ENCODE data around the gene CDCA3. TPM values are rescaled to one million over a fixed set of nuclear protein-coding genes. Genes with fewer than 3 reads are reported as not detected.
A peak's percentile ranks its signal among the peaks of the same experiment; 100 is the strongest.
"Not testable (repeated sequence)": the region's sequence is repeated elsewhere in the genome, so short reads cannot be mapped to it uniquely, and the experiment has no call there.

CDCA3 gene
- total RNA-seq, 1 experiment from 2014 or later, result 107 TPM

- Histone ChIP-seq H3K4me3 (ENCODE audit: low read depth, low read length, poor library complexity, severe bottlenecking) (peak overlapping the region; percentile 75), H3K27ac (ENCODE audit: low read depth, low read length, poor library complexity, severe bottlenecking) (peak overlapping the region; percentile 74), H3K27me3 (replicated peaks; ENCODE audit: insufficient read depth, low read depth, low read length, poor library complexity) (no peaks in the 10 kb centered on the region), H3K4me1 (ENCODE audit: insufficient read depth, low read length, poor library complexity, severe bottlenecking) (peaks cover 31% of the 10 kb centered on the region), H3K36me3 (ENCODE audit: insufficient read depth, low read length, poor library complexity, severe bottlenecking) (peaks cover 34% of the 10 kb centered on the region), H3K9me3 (ENCODE audit: low read depth, low read length, poor library complexity, severe bottlenecking) (no peaks in the 10 kb centered on the region)
- ChIA-PET CTCF (interaction anchor here (1.1 to 2.3 kb wide), 3 partner anchors 11 to 20 kb away, joined by 4 to 13 read pairs (median 10); partner anchors contain the start of genes CDCA3 and USP5), POLR2A (ENCODE audit: low non-redundant PET) (interaction anchor here (0.6 to 0.7 kb wide), 3 partner anchors 65 to 72 kb away, joined by 3 to 4 read pairs (median 4); partner anchors contain the start of genes C12orf57 and RNU7-1)
- BruUV-seq (replicated peaks), result no TSS peak
- DNase-seq (ENCODE audit: low spot score), result peak; percentile 38
- intact Hi-C loops (cut with micrococcal nuclease; ENCODE audit: unreplicated experiment), result loop anchor here (5.0 kb wide), 2 partner anchors 66 to 241 kb away; no protein-coding TSS in a partner anchor
- TF ChIP-seq CTCF (conservative IDR thresholded peaks at IDR 0.05; ENCODE audit: low read depth, low read length), result no peak
- no peak for TF ChIP-seq EZH2 (IDR thresholded peaks at IDR 0.05; ENCODE audit: borderline replicate concordance, low read depth, low read length, poor library complexity, severe bottlenecking)
These were observed 20.2 kb upstream of the CDCA3 start for GRCh38 chr12:6871052-6871957.

- ChIA-PET POLR2A (ENCODE audit: low non-redundant PET) (interaction anchor here (0.6 to 0.7 kb wide), 2 partner anchors 66 to 67 kb away, joined by 4 read pairs; no protein-coding TSS in a partner anchor), CTCF (interaction anchor here (1.3 kb wide), 1 partner anchor 18 kb away, joined by 6 read pairs; the partner anchor contains the start of gene USP5)
- not testable (repeated sequence) for H3K27me3 ChIP-seq (replicated peaks; ENCODE audit: insufficient read depth, low read depth, low read length, poor library complexity); H3K9me3 ChIP-seq (ENCODE audit: low read depth, low read length, poor library complexity, severe bottlenecking); DNase-seq (ENCODE audit: low spot score); H3K27ac ChIP-seq (ENCODE audit: low read depth, low read length, poor library complexity, severe bottlenecking); H3K4me3 ChIP-seq (ENCODE audit: low read depth, low read length, poor library complexity, severe bottlenecking)
- H3K36me3 ChIP-seq (ENCODE audit: insufficient read depth, low read length, poor library complexity, severe bottlenecking), result peaks cover 39% of the 10 kb centered on the region
- peaks cover 34% of the 10 kb centered on the region for H3K4me1 ChIP-seq (ENCODE audit: insufficient read depth, low read length, poor library complexity, severe bottlenecking)
- intact Hi-C loops (cut with micrococcal nuclease; ENCODE audit: unreplicated experiment), result loop anchor here (5.0 kb wide), 2 partner anchors 67 to 242 kb away; no protein-coding TSS in a partner anchor
- TSS peak; percentile 75 for BruUV-seq (replicated peaks)
These were observed 19.2 kb upstream of the CDCA3 start for GRCh38 chr12:6870304-6870703.

GRCh38 chr12:6869049-6870021 lies 18.2 kb upstream of the CDCA3 start:
- intact Hi-C loops (cut with micrococcal nuclease; ENCODE audit: unreplicated experiment), result loop anchor here (5.0 kb wide), 2 partner anchors 68 to 243 kb away; no protein-coding TSS in a partner anchor
- no peaks in the 10 kb centered on the region for H3K27me3 ChIP-seq (replicated peaks; ENCODE audit: insufficient read depth, low read depth, low read length, poor library complexity)
- TF ChIP-seq EZH2 (IDR thresholded peaks at IDR 0.05; ENCODE audit: borderline replicate concordance, low read depth, low read length, poor library complexity, severe bottlenecking) (no peak), CTCF (conservative IDR thresholded peaks at IDR 0.05; ENCODE audit: low read depth, low read length) (peak; percentile 81)
- ChIA-PET POLR2A (ENCODE audit: low non-redundant PET) (interaction anchor here (0.6 kb wide), 2 partner anchors 21 to 31 kb away, joined by 3 read pairs; no protein-coding TSS in a partner anchor), CTCF (interaction anchor here (0.6 to 1.7 kb wide), 11 partner anchors 17 to 246 kb away, joined by 3 to 11 read pairs (median 4); partner anchors contain the start of genes ENO2 and USP5)
- H3K4me3 ChIP-seq (ENCODE audit: low read depth, low read length, poor library complexity, severe bottlenecking), result peak overlapping the region; percentile 100
- H3K36me3 ChIP-seq (ENCODE audit: insufficient read depth, low read length, poor library complexity, severe bottlenecking), result peaks cover 46% of the 10 kb centered on the region
- DNase-seq (ENCODE audit: low spot score), result peak; percentile 88
- no peaks in the 10 kb centered on the region for H3K9me3 ChIP-seq (ENCODE audit: low read depth, low read length, poor library complexity, severe bottlenecking)
- H3K27ac ChIP-seq (ENCODE audit: low read depth, low read length, poor library complexity, severe bottlenecking), result peak overlapping the region; percentile 99
- no TSS peak for BruUV-seq (replicated peaks)
- H3K4me1 ChIP-seq (ENCODE audit: insufficient read depth, low read length, poor library complexity, severe bottlenecking), result peaks cover 34% of the 10 kb centered on the region
